K562 (cell line): ENCODE results near the gene SLC38A8. TPM values are rescaled to one million over a fixed set of nuclear protein-coding genes. Genes with fewer than 3 reads are reported as not detected.

Source experiments
- ATAC-seq: fragments of 200-7000 bp; cut with Tn5 transposase; 3 replicates; pipeline ENCODE4 v1.9.1; 2020; ENCODE audit warnings: moderate library complexity
- BruUV-seq: library from RNA; stranded (reverse); fragments of 400-500 nt; replicated peaks from 2 replicates; lab custom pipeline; 2021; lab: Mats Ljungman, UMichigan
- CTCF ChIA-PET: fragments of 300-600 bp; formaldehyde crosslinking; extraction: SDS; loops from one replicate; lab custom pipeline; 2021; ENCODE audit warnings: low intra/inter-chr PET ratio; lab: Yijun Ruan, JAX
- POLR2A ChIA-PET: fragments of 300-600, 350-650 bp; sonication (Branson Sonifier 250); formaldehyde crosslinking; extraction: SDS; loops from one replicate; lab custom pipeline; 2021; ENCODE audit warnings: antibody characterized with exemption, inconsistent platforms; lab: Yijun Ruan, JAX
- DNase-seq, 4 experiments: peaks; one replicate each; pipeline versions ENCODE4 v3.0.0 to v3.0.0-alpha.2; 2011 to 2018; ENCODE audit warnings: low spot score in 3 of 4, mixed read lengths in 3 of 4; ENCODE audit errors: extremely low read depth in 1 of 4
- FAIRE-seq: peaks from 2 replicates; lab custom pipeline; 2011; peaks lifted over from hg19 to GRCh38; lab: Jason Lieb, UNC
- H2AFZ ChIP-seq: 2 replicates; pipeline ENCODE4 v1.6.0; 2011; ENCODE audit warnings: low read depth, low read length, control low read depth, inconsistent platforms
- H3K27ac ChIP-seq: fragments of 200-600 bp; 3 replicates; pipeline ENCODE4 v1.8.0; 2011; ENCODE audit warnings: low read depth, mild to moderate bottlenecking, control low read depth, inconsistent platforms, low read length, moderate library complexity, mixed read lengths; ENCODE audit errors: extremely low read depth
- H3K27me3 ChIP-seq, 2 experiments: fragments of 300-600 bp in 1 of 2; 2 replicates in 1 of 2; 3 replicates in 1 of 2; pipeline versions ENCODE4 v1.6.0 to v1.8.0; 2011; ENCODE audit warnings: inconsistent platforms in 2 of 2, low read length in 2 of 2, mild to moderate bottlenecking in 1 of 2, mixed read lengths in 1 of 2, moderate library complexity in 1 of 2; ENCODE audit not compliant: control insufficient read depth in 2 of 2, insufficient read depth in 2 of 2
- H3K36me3 ChIP-seq: fragments of 300-600 bp; 3 replicates; pipeline ENCODE4 v1.8.0; 2011; ENCODE audit warnings: mild to moderate bottlenecking, low read length, inconsistent platforms; ENCODE audit not compliant: control insufficient read depth, insufficient read depth
- H3K4me1 ChIP-seq, 2 experiments: fragments of 200-600 bp in 1 of 2; replicated peaks in 1 of 2; 2 replicates in 1 of 2; 3 replicates in 1 of 2; pipeline versions ENCODE4 v1.5.1 to v1.8.0; 2011; ENCODE audit warnings: inconsistent platforms in 2 of 2, low read length in 2 of 2, mild to moderate bottlenecking in 1 of 2, mixed read lengths in 1 of 2, moderate library complexity in 1 of 2; ENCODE audit not compliant: control insufficient read depth in 2 of 2, insufficient read depth in 2 of 2
- H3K4me2 ChIP-seq: 2 replicates; pipeline ENCODE4 v1.6.1; 2011; ENCODE audit warnings: low read length, control low read depth, inconsistent platforms, mixed read lengths; ENCODE audit not compliant: insufficient read depth
- H3K4me3 ChIP-seq: fragments of 200-600 bp; sonication (generic), shearing (Covaris generic); 2 replicates; pipeline ENCODE4 v1.5.1; 2016; ENCODE audit warnings: control low read depth, inconsistent platforms
- H3K79me2 ChIP-seq: fragments of 200-600 bp; 3 replicates; pipeline ENCODE4 v1.8.0; 2011; ENCODE audit warnings: low read length, inconsistent platforms; ENCODE audit not compliant: control insufficient read depth, insufficient read depth
- H3K9ac ChIP-seq, 2 experiments: 2 replicates each; pipeline versions ENCODE4 v1.6.0 to v1.6.1; 2011; ENCODE audit warnings: low read depth in 2 of 2, low read length in 2 of 2, control low read depth in 1 of 2, inconsistent platforms in 1 of 2, mild to moderate bottlenecking in 1 of 2, mixed read lengths in 1 of 2; ENCODE audit not compliant: insufficient read depth in 1 of 2
- H3K9me1 ChIP-seq: one replicate; pipeline ENCODE4 v1.6.0; 2011; ENCODE audit warnings: inconsistent platforms, mild to moderate bottlenecking, low read length, moderate library complexity; ENCODE audit not compliant: control insufficient read depth, insufficient read depth
- H3K9me3 ChIP-seq: replicated peaks from 2 replicates; pipeline ENCODE4 v1.5.1; 2011; ENCODE audit warnings: low read depth, low read length, inconsistent platforms; ENCODE audit not compliant: control insufficient read depth, insufficient read depth
- H4K20me1 ChIP-seq: replicated peaks from 2 replicates; pipeline ENCODE4 v1.6.1; 2011; ENCODE audit warnings: low read length, inconsistent platforms, mixed read lengths; ENCODE audit not compliant: control insufficient read depth, insufficient read depth
- ARNT ChIP-seq, 2 experiments: fragments of 450-650 bp; IDR thresholded peaks; 2 replicates each; pipeline ENCODE4 v1.6.1; 2016; ENCODE audit warnings: mild to moderate bottlenecking in 1 of 2
- BRD9 ChIP-seq: fragments of 450-650 bp; IDR thresholded peaks from 2 replicates; pipeline ENCODE4 v1.6.1; 2018; ENCODE audit warnings: low read depth; ENCODE audit not compliant: partially characterized antibody
- CHCHD3 ChIP-seq: fragments of 250-450 bp; sonication (Bioruptor Pico); IDR thresholded peaks from 2 replicates; pipeline ENCODE4 v2.1.2; 2022; ENCODE audit warnings: mild to moderate bottlenecking
- CUX1 ChIP-seq: fragments of 200-800 bp; sonication (Bioruptor generic); IDR thresholded peaks from 2 replicates; pipeline ENCODE4 v1.6.1; 2016; ENCODE audit warnings: missing genetic modification characterization, missing compliant biosample characterization
- ETV1 ChIP-seq: fragments of 450-650 bp; conservative IDR thresholded peaks from 2 replicates; pipeline ENCODE4 v1.6.1; 2016; ENCODE audit warnings: missing genetic modification characterization, control low read depth, low read depth, missing compliant biosample characterization
- HMBOX1 ChIP-seq: sonication (generic); IDR thresholded peaks from 2 replicates; pipeline ENCODE4 v1.6.1; 2016
- HNRNPUL1 ChIP-seq: fragments of 200-400 bp; formaldehyde crosslinking; IDR thresholded peaks from 2 replicates; pipeline ENCODE4 v1.6.1; 2017; ENCODE audit warnings: low read length
- LARP7 ChIP-seq: fragments of 450-650 bp; IDR thresholded peaks from 2 replicates; pipeline ENCODE4 v1.6.1; 2016
- MAZ ChIP-seq, 2 experiments: fragments of 450-650 bp in 1 of 2; sonication (generic) in 1 of 2; formaldehyde crosslinking; IDR thresholded peaks in 1 of 2; conservative IDR thresholded peaks in 1 of 2; 2 replicates each; pipeline versions ENCODE4 v1.4.0 to v1.5.0; 2020; ENCODE audit warnings: mild to moderate bottlenecking in 1 of 2, missing genetic modification reagents in 1 of 2
- PHF20 ChIP-seq: fragments of 450-650 bp; IDR thresholded peaks from 2 replicates; pipeline ENCODE4 v1.6.1; 2018; ENCODE audit not compliant: partially characterized antibody
- POLR2B ChIP-seq: fragments of 450-650 bp; IDR thresholded peaks from 2 replicates; pipeline ENCODE4 v1.6.1; 2018; ENCODE audit warnings: low read depth; ENCODE audit not compliant: partially characterized antibody
- RBM34 ChIP-seq: fragments of 200-400 bp; formaldehyde crosslinking; IDR thresholded peaks from 2 replicates; pipeline ENCODE4 v1.6.1; 2018; ENCODE audit warnings: low read length, borderline replicate concordance; ENCODE audit not compliant: insufficient read depth
- SIN3B ChIP-seq: fragments of 450-650 bp; IDR thresholded peaks from 2 replicates; pipeline ENCODE4 v1.6.1; 2017; ENCODE audit warnings: low read depth, mild to moderate bottlenecking, moderate library complexity
- THRB ChIP-seq: fragments of 450-650 bp; formaldehyde crosslinking; conservative IDR thresholded peaks from 2 replicates; pipeline ENCODE4 v1.4.0; 2022; ENCODE audit warnings: mild to moderate bottlenecking, missing genetic modification characterization
- ZNF583 ChIP-seq: fragments of 250-450 bp; sonication (Bioruptor Pico); IDR thresholded peaks from 2 replicates; pipeline ENCODE4 v1.4.0; 2020
- WGBS: fragments of 100-300 bp; shearing (Covaris generic); methylation state at CpG from one replicate; pipeline ENCODE4 v1.1.6; 2016; ENCODE audit warnings: low coverage, mixed read lengths; ENCODE audit not compliant: insufficient coverage; ENCODE audit errors: missing lambda C conversion rate; 5-methylcytosine and 5-hydroxymethylcytosine counted together
- in situ Hi-C: fragments of 300-500 bp; cut with MboI; formaldehyde crosslinking; loops from 4 replicates; pipeline ENCODE4 v1.15.0; 2018; ENCODE audit warnings: inconsistent platforms, mixed read lengths
- intact Hi-C: fragments of 100-400 bp; cut with micrococcal nuclease; formaldehyde crosslinking; loops from 2 replicates; pipeline ENCODE4 v1.14.2; 2022
- polyA plus RNA-seq, 8 experiments: library from polyadenylated mRNA; depleted of rRNA in 4 of 8; stranded (reverse) in 5 of 8; unstranded in 3 of 8; fragments of >200 nt; fragmentation: Nextera tagmentation in 2 of 8; fragmentation: Illumina TruSeq in 1 of 8; extraction: Ambion mirVana in 2 of 8; extraction: Trizol in 1 of 8; gene quantifications; 2 replicates each; pipeline versions ENCODE4 v1.2.1 to v1.2.3, GENCODE V29; 2011 to 2014; ENCODE audit warnings: inconsistent platforms in 1 of 8, missing spikeins in 1 of 8
- total RNA-seq, 7 experiments: library from RNA; depleted of rRNA in 6 of 7; stranded (reverse); fragments of >200 nt in 6 of 7; fragmentation: Illumina TruSeq in 2 of 7; extraction: Trizol in 2 of 7; gene quantifications; 2 replicates each; pipeline versions ENCODE4 v1.2.1 to v1.2.3, GENCODE V29; 2011 to 2021; ENCODE audit warnings: low replicate concordance in 1 of 7

The SLC38A8 gene
- total and polyA plus RNA-seq, 9 of the 15 experiments (the other 6 are each of a cell fraction or from before 2014, with no cell fraction given): 0.28 TPM; not detected in 8

- no peak overlapping the region for H3K27ac ChIP-seq
- no peaks in the 10 kb centered on the region for H3K79me2 ChIP-seq
- no peak overlapping the region for H3K4me2 ChIP-seq
- FAIRE-seq (no peak), DNase-seq (no peak), ATAC-seq (no peak)
- H3K9me1 ChIP-seq: peaks cover 4% of the 10 kb centered on the region
- no peaks in the 10 kb centered on the region for H4K20me1 ChIP-seq
- H3K4me1 ChIP-seq: peaks cover 8 to 20% of the 10 kb centered on the region in 2 experiments; a peak in 4 of 5 replicates
- in situ Hi-C loops: no loop called here
- intact Hi-C loops: no loop called here
- no peaks in the 10 kb centered on the region for H3K27me3 ChIP-seq
- 86% methylated on average over 11 of the region's 11 CpGs for WGBS
- no peaks in the 10 kb centered on the region for H3K9me3 ChIP-seq
- ChIA-PET CTCF (no interaction called here), POLR2A (interaction anchor here (1.1 to 1.5 kb wide), 3 partner anchors 10 to 45 kb away, joined by 5 to 8 read pairs (median 8); no protein-coding TSS in a partner anchor)
- peaks cover 95% of the 10 kb centered on the region for H3K36me3 ChIP-seq
- no peak overlapping the region for H3K9ac ChIP-seq
- no peak for TF ChIP-seq MAZ (CRISPR knock-in tag; conservative IDR thresholded peaks at IDR 0.05 in 1 of 2, IDR thresholded peaks at IDR 0.05 in 1 of 2)
- TF ChIP-seq HNRNPUL1: no peak
- TF ChIP-seq HMBOX1: no peak
- TF ChIP-seq POLR2B: no peak
- no peak for TF ChIP-seq CUX1 (CRISPR knock-in tag)
- TF ChIP-seq ARNT (IDR thresholded peaks at IDR 0.05): no peak
- no peak for TF ChIP-seq ETV1 (tag)
- TF ChIP-seq ZNF583 (CRISPR knock-in tag): no peak
- TF ChIP-seq CHCHD3 (CRISPR knock-in tag): no peak
- no peak for TF ChIP-seq PHF20
- no peak for TF ChIP-seq SIN3B
- no peak for TF ChIP-seq LARP7
- no peak for TF ChIP-seq RBM34
- TF ChIP-seq THRB (CRISPR knock-in tag): no peak
- no peak for TF ChIP-seq BRD9
- H2AFZ ChIP-seq: no peak overlapping the region
- no peak overlapping the region for H3K4me3 ChIP-seq
- no TSS peak for BruUV-seq
These were observed 16.5 kb upstream of the SLC38A8 start for GRCh38 chr16:84059111-84059510.
